Measurements from ENCODE around the gene FAM78A. TPM values are rescaled to one million over a fixed set of nuclear protein-coding genes. Genes with fewer than 3 reads are reported as not detected.

Gene FAM78A
- total RNA-seq, 1 donor from 2014 or later, result 1.9 TPM

- Histone ChIP-seq H3K36me3 (ENCODE audit: control insufficient read depth, insufficient read depth, low read length) (no peaks in the 10 kb centered on the region), H3K4me3 (ENCODE audit: low read depth, low read length) (no peak overlapping the region), H3K27me3 (ENCODE audit: control insufficient read depth, insufficient read depth, low read length) (peaks cover 54% of the 10 kb centered on the region)
- TF ChIP-seq CTCF (IDR thresholded peaks at IDR 0.05; ENCODE audit: insufficient read depth, low read length, poor library complexity, severe bottlenecking), result no peak
- no peak for DNase-seq (ENCODE audit: low read depth)
Observed at GRCh38 chr9:131280660-131281059, 4.3 kb upstream of the FAM78A start.

DNA sequence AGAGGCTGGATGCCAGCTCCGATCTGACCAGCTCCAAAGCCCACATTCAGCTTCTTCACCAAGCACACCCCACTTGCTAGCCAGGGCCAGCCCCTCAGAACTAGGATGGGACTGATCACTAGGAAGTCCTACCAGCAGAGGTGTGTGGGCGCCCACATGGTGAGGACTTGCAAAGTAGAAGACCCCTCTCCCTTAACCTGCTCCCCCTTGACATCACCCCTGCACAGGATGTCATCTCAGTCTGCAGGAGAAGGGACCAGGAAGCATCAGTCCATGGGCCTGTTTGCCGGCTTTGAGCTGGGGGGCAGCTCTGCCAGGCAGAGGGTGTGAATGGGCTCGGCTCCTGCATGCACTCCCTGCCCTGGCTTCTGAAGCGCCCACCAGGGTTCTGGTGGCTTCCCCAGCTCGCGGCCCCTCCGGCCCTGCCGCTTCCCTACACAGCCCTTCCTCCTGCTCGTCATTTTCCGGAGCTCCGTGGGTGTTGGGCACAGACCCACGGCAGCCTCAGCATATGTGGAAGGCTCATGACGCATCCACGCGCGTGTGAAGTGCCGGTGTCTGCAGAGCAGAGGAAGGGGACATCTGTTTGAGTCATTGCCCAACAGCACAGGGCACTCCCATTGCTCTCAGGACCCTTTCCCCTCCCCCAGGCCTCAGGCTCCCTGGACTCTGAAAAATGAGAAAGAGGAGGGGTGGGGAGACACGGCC lies 3.7 kb upstream of the FAM78A start:
- TF ChIP-seq CTCF (IDR thresholded peaks at IDR 0.05; ENCODE audit: insufficient read depth, low read length, poor library complexity, severe bottlenecking), result no peak
- no peaks in the 10 kb centered on the region for H3K36me3 ChIP-seq (ENCODE audit: control insufficient read depth, insufficient read depth, low read length)
- DNase-seq (ENCODE audit: low read depth), result no peak
- no peak overlapping the region for H3K4me3 ChIP-seq (ENCODE audit: low read depth, low read length)
- H3K27me3 ChIP-seq (ENCODE audit: control insufficient read depth, insufficient read depth, low read length), result peaks cover 58% of the 10 kb centered on the region

DNA sequence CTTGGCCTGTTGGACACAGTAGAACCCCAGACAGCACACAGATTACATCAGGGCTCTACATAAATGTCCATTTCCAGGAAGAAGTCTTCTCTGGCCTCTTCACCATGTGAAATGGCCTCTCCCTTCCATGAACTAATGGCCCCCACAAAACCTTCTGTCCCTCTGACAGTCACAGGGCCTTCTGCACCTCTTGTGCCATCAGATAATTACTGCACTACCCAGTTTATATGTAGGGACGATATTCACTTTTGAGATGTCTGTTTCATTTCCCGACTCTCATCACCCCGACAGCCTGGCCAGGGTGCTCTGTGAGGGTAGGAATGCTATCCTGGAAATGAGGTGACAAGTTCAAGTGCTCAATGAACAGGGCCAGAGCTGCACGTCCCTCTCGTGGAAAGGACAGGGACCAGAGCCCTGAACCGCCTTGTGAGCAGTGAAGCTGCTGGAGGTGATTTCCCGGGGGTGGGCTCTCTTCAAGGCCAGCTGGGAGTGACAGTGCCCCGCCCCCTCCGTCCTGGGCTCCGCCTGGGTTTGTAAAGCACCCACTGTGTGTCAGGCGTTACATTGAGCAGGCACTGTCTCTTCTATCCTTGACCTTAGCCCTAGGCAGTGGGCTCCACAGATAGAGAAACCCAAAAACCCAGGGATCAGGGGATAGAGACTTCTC lies 3.0 kb upstream of the FAM78A start:
- no peak for TF ChIP-seq CTCF (IDR thresholded peaks at IDR 0.05; ENCODE audit: insufficient read depth, low read length, poor library complexity, severe bottlenecking)
- DNase-seq (ENCODE audit: low read depth), result no peak
- Histone ChIP-seq H3K4me3 (ENCODE audit: low read depth, low read length) (no peak overlapping the region), H3K27me3 (ENCODE audit: control insufficient read depth, insufficient read depth, low read length) (peaks cover 60% of the 10 kb centered on the region), H3K36me3 (ENCODE audit: control insufficient read depth, insufficient read depth, low read length) (no peaks in the 10 kb centered on the region)

DNA sequence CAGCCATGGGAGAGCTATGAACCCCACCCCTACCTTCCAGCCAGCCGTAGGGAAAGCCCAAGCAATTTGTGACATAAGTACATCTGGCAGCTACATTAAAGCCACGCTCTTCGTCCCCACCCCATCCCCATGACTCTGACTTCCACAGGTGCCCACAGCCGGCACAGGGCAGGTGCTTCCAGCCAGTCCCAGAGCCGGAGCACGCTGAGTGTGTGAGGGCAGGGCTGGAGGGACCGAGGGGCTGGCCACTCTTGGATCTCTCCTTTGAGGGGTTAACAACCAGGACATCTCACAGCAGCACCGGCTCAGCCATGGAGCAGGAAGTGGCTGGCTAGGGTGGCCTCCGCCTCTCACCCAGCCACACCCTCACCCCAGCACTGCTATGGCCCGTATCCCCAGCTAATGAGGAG lies 2.4 kb upstream of the FAM78A start:
- Histone ChIP-seq H3K4me3 (ENCODE audit: low read depth, low read length) (no peak overlapping the region), H3K27me3 (ENCODE audit: control insufficient read depth, insufficient read depth, low read length) (peaks cover 56% of the 10 kb centered on the region), H3K36me3 (ENCODE audit: control insufficient read depth, insufficient read depth, low read length) (no peaks in the 10 kb centered on the region)
- TF ChIP-seq CTCF (IDR thresholded peaks at IDR 0.05; ENCODE audit: insufficient read depth, low read length, poor library complexity, severe bottlenecking), result no peak
- DNase-seq (ENCODE audit: low read depth), result no peak

DNA sequence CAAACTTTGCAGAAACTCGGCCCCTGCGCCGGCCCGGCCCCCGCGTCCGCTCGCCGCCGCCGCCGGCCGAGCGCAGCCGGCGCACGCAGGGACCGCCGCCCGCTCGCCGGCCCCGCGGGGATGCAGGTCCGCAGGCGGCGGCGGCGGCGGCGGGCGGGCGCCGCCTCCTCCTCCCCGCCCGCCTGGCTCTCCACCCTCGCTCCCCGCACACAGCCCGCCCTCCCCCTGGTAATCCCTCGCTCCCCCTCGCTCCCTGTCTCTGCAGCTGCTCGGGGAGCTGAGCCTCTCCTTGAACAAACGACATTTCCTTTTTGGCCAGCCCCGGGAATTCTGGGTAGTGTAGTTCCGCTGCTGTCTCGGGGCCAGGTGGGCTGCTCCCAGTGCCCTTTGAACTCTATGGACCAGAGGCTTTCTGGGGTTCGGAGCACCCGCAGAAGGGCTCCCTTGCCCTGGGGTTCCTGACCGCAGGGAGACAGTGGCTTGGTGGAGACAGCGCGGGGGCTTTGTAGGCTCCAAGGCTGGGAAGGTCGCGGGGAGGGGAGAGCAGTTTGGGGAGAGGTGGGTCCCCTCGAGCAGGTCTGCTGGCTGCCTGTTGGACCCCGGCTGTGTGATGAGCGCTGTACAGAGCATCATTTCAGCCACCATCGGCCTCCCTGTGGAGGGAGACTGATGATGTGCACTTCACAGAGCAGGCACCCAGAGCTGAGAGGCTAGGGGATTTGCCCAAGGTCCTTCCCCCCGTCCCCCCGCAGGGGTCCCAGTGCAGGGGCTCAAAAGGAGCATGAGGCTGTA lies 1.8 kb upstream of the FAM78A start:
- H3K36me3 ChIP-seq (ENCODE audit: control insufficient read depth, insufficient read depth, low read length), result no peaks in the 10 kb centered on the region
- H3K27me3 ChIP-seq (ENCODE audit: control insufficient read depth, insufficient read depth, low read length), result peaks cover 54% of the 10 kb centered on the region
- peak; percentile 29 for DNase-seq (ENCODE audit: low read depth)
- peak overlapping the region; percentile 35 for H3K4me3 ChIP-seq (ENCODE audit: low read depth, low read length)
- no peak for TF ChIP-seq CTCF (IDR thresholded peaks at IDR 0.05; ENCODE audit: insufficient read depth, low read length, poor library complexity, severe bottlenecking)

Measured in kidney epithelial cell (primary cell).